Testis (tissue), 2 donors: Measurements from ENCODE around the gene MOK.

ENCODE experiments used
- POLR2A ChIP-seq: fragments of 450-650 bp; IDR thresholded peaks from one replicate; pipeline ENCODE4 v1.6.1; 2017; ENCODE audit warnings: antibody characterized with exemption, mild to moderate bottlenecking, moderate library complexity
- TF ChIP-seq, protein P1 (sequence below), 3 experiments: fragments of 450-650 bp in 2 of 3; fragments of 200-600 bp in 1 of 3; sonication (generic) in 1 of 3; IDR thresholded peaks; one replicate each; pipeline ENCODE4 v1.5.1; 2016 to 2019; ENCODE audit warnings: antibody characterized with exemption in 3 of 3, mild to moderate bottlenecking in 2 of 3, moderate library complexity in 1 of 3

DNA sequence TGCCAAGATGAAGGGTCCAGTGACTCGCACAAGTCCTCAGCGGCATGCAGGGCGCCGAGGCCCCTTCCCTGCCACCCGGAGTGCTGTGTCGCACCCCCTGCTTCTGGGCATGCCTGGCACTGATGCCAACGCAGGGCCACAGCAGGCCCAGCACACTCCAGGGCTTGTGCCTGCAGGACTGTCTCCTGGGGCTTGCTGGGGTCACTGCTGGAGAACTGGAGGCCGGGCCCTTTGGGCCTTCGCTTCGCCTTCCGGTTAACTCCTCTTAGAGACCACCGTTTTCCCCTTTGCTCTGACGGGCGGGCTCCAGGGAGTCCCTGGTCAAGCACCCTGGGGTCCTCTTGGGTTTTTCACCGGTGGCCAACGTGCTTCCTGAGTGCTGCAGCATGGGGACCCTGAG is 85.6 kb downstream of the MOK start:
- TF ChIP-seq, protein P1, sequence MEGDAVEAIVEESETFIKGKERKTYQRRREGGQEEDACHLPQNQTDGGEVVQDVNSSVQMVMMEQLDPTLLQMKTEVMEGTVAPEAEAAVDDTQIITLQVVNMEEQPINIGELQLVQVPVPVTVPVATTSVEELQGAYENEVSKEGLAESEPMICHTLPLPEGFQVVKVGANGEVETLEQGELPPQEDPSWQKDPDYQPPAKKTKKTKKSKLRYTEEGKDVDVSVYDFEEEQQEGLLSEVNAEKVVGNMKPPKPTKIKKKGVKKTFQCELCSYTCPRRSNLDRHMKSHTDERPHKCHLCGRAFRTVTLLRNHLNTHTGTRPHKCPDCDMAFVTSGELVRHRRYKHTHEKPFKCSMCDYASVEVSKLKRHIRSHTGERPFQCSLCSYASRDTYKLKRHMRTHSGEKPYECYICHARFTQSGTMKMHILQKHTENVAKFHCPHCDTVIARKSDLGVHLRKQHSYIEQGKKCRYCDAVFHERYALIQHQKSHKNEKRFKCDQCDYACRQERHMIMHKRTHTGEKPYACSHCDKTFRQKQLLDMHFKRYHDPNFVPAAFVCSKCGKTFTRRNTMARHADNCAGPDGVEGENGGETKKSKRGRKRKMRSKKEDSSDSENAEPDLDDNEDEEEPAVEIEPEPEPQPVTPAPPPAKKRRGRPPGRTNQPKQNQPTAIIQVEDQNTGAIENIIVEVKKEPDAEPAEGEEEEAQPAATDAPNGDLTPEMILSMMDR (IDR thresholded peaks at IDR 0.05), result no peak
- no peak for TF ChIP-seq POLR2A
